ENCODE data around the gene PHLDA3.

GRCh38 chr1:201488830-201489589 is 20.0 kb upstream of the PHLDA3 start:
- TF ChIP-seq, protein P1, sequence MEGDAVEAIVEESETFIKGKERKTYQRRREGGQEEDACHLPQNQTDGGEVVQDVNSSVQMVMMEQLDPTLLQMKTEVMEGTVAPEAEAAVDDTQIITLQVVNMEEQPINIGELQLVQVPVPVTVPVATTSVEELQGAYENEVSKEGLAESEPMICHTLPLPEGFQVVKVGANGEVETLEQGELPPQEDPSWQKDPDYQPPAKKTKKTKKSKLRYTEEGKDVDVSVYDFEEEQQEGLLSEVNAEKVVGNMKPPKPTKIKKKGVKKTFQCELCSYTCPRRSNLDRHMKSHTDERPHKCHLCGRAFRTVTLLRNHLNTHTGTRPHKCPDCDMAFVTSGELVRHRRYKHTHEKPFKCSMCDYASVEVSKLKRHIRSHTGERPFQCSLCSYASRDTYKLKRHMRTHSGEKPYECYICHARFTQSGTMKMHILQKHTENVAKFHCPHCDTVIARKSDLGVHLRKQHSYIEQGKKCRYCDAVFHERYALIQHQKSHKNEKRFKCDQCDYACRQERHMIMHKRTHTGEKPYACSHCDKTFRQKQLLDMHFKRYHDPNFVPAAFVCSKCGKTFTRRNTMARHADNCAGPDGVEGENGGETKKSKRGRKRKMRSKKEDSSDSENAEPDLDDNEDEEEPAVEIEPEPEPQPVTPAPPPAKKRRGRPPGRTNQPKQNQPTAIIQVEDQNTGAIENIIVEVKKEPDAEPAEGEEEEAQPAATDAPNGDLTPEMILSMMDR (IDR thresholded peaks at IDR 0.05; ENCODE audit: low read depth, low read length, poor library complexity, severe bottlenecking) = no peak
- no peak for TF ChIP-seq EZH2phosphoT487 (IDR thresholded peaks at IDR 0.05; ENCODE audit: borderline replicate concordance, low read length)

Data from DOHH2 (cell line).